Measurements from ENCODE around the gene CNKSR3. TPM values are rescaled to one million over a fixed set of nuclear protein-coding genes. Genes with fewer than 3 reads are reported as not detected.
"Not testable (repeated sequence)": the region's sequence is repeated elsewhere in the genome, so short reads cannot be mapped to it uniquely, and the experiment has no call there.

Gene CNKSR3
- total and polyA plus RNA-seq, 4 donors = 4.9 to 17.0 (median 8.8) TPM

DNA sequence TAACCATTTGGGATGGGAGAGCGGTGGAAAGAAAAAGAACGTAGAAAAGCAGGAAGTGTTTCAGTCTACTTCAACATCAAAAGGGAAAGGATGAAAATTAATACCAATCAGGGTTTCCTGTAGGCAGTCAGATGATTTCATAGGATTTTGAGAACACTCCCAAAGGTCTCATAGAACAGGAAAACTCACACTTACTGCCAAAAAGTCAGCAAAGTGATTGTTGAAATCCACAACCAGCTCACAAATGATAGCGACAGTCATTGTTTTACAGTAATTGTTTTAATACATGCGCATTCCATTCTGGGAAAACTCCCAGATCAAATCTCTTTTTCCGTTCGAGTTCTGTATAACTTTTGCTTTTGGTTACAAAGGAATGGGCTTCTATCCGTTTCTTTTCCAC lies 5.3 kb upstream of the CNKSR3 start:
- H3K27ac ChIP-seq (ENCODE audit: low read depth, low read length) = peak overlapping the region; percentile 16
- WGBS (ENCODE audit: insufficient coverage) = no CpG with 5 or more reads among the region's 7 CpGs
- DNase-seq (ENCODE audit: low read depth in 4 of 6, low spot score in 6 of 6) = no peak

DNA sequence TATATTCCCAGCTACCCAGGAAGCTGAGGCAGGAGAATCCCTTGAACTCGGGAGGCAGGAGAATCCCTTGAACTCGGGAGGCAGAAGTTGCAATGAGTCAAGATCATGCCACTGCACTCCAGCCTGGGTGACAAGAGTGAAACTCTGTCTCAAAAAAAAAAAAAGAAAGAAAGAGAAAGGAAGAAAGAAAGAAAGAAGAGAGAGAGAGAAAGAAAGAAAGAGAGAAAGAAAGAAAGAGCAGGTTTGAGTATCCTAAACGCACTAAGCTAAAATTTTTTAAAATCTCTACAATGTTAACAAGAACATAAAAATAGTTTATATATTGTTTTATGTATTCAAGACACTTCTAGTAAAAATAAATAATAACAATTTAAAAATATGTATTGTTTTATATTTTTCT lies 4.6 kb upstream of the CNKSR3 start:
- not testable (repeated sequence) for H3K27me3 ChIP-seq (ENCODE audit: control insufficient read depth, insufficient read depth, low read length); H3K27ac ChIP-seq (ENCODE audit: low read depth, low read length); H3K4me3 ChIP-seq (ENCODE audit: low read depth, low read length); H3K9me3 ChIP-seq (ENCODE audit: control insufficient read depth, insufficient read depth, low read length); H3K36me3 ChIP-seq (ENCODE audit: control insufficient read depth, insufficient read depth, low read length); DNase-seq (ENCODE audit: low read depth in 4 of 6, low spot score in 6 of 6); H3K4me1 ChIP-seq (ENCODE audit: control insufficient read depth, insufficient read depth, low read length)
- 78% methylated on average over 1 of the region's 3 CpGs for WGBS (ENCODE audit: insufficient coverage)

More for the DNA sequence above, 5.3 kb upstream of the CNKSR3 start:
- no peaks in the 10 kb centered on the region for H3K36me3 ChIP-seq (ENCODE audit: control insufficient read depth, insufficient read depth, low read length)
- H3K4me1 ChIP-seq (ENCODE audit: control insufficient read depth, insufficient read depth, low read length) = peaks cover 6% of the 10 kb centered on the region
- H3K4me3 ChIP-seq (ENCODE audit: low read depth, low read length) = peak overlapping the region; percentile 10
- H3K9me3 ChIP-seq (ENCODE audit: control insufficient read depth, insufficient read depth, low read length) = no peaks in the 10 kb centered on the region
- H3K27me3 ChIP-seq (ENCODE audit: control insufficient read depth, insufficient read depth, low read length) = no peaks in the 10 kb centered on the region

DNA sequence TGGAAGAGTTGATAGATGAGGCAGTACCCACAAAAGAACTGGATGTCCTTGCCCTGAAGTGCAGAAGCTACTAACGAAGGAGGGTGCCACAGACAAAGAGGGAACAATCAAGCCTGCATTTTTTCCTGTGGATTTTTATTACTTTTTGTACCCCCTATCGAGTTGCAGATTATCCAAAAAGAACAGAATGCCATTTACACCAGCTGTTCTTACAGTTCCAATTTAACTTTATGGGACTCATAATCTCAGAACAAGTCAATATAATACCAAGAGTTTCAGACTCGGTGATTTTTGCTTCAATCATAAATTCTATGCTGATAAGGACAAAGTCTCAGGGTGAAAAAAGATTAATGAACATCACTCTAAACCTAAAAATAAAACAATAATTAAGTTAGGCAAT lies 4.0 kb upstream of the CNKSR3 start:
- H3K9me3 ChIP-seq (ENCODE audit: control insufficient read depth, insufficient read depth, low read length) = no peaks in the 10 kb centered on the region
- no CpG with 5 or more reads among the region's 3 CpGs for WGBS (ENCODE audit: insufficient coverage)

DNA sequence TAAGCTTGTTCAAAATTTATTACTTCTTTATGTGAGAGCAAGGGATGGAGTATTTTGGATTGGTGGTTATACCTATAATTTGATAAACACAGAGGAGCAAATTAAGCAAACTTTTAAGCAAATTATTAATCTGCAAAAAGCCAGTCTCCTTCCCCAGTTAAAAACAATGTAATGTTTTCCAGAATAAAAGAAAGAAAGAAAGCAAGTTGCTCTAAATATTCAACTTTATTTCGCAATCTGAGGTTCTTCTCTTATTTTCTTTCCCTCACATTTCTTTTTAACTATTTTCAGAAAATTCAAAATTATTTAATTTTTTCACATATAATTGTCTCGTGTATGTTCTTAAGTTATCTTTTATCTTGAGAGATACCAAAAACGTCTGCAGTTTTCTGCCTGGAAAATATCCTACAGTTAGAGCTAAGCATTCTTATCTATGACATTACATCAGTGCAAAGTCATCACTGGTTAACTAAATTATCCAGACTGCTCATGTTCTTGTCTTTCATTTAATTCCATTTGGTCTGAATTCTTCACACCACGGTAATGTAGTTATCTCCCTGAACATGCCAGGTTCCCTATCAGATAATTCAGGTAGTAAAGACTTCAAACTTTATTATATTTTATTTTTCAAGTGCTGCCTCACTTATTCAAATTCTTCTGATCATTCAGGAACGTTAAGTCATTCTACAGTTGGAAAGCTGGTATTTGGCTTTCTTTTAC lies 3.3 kb upstream of the CNKSR3 start:
- WGBS (ENCODE audit: insufficient coverage) = no CpG with 5 or more reads among the region's 5 CpGs

More for the DNA sequence above, 4.0 kb upstream of the CNKSR3 start:
- H3K36me3 ChIP-seq (ENCODE audit: control insufficient read depth, insufficient read depth, low read length) = no peaks in the 10 kb centered on the region
- no peaks in the 10 kb centered on the region for H3K27me3 ChIP-seq (ENCODE audit: control insufficient read depth, insufficient read depth, low read length)
- H3K27ac ChIP-seq (ENCODE audit: low read depth, low read length) = no peak overlapping the region
- H3K4me1 ChIP-seq (ENCODE audit: control insufficient read depth, insufficient read depth, low read length) = peaks cover 11% of the 10 kb centered on the region
- peak in 1 of 6 donors; percentile 75 for DNase-seq (ENCODE audit: low read depth in 4 of 6, low spot score in 6 of 6)
- no peak overlapping the region for H3K4me3 ChIP-seq (ENCODE audit: low read depth, low read length)

DNA sequence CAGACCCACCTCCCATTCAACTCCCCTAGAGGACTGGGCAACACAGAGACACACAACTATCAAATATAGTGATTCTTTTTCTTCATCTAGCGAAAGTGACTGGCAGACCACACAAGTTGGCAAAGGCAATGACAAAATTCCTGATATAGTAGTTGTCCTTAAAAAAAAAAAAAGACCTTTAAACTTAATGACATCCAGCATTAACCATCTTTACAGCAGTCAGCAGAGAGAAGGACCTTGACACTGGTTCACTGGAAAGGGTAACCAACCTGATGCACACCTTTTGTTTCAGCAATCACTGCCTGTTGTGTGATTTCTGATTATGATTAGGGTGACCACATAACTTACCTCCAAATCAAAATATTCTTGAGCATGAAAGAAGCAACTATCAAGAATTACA lies 1.7 kb upstream of the CNKSR3 start:
- Histone ChIP-seq H3K4me3 (ENCODE audit: low read depth, low read length) (no peak overlapping the region), H3K27me3 (ENCODE audit: control insufficient read depth, insufficient read depth, low read length) (no peaks in the 10 kb centered on the region), H3K27ac (ENCODE audit: low read depth, low read length) (no peak overlapping the region), H3K36me3 (ENCODE audit: control insufficient read depth, insufficient read depth, low read length) (no peaks in the 10 kb centered on the region), H3K4me1 (ENCODE audit: control insufficient read depth, insufficient read depth, low read length) (peaks cover 15% of the 10 kb centered on the region), H3K9me3 (ENCODE audit: control insufficient read depth, insufficient read depth, low read length) (no peaks in the 10 kb centered on the region)
- no CpG with 5 or more reads among the region's 1 CpG for WGBS (ENCODE audit: insufficient coverage)
- DNase-seq (ENCODE audit: low read depth in 4 of 6, low spot score in 6 of 6) = no peak

More for the DNA sequence above, 3.3 kb upstream of the CNKSR3 start:
- no peak overlapping the region for H3K4me3 ChIP-seq (ENCODE audit: low read depth, low read length)
- DNase-seq (ENCODE audit: low read depth in 4 of 6, low spot score in 6 of 6) = no peak
- H3K9me3 ChIP-seq (ENCODE audit: control insufficient read depth, insufficient read depth, low read length) = no peaks in the 10 kb centered on the region
- H3K4me1 ChIP-seq (ENCODE audit: control insufficient read depth, insufficient read depth, low read length) = peaks cover 15% of the 10 kb centered on the region
- no peaks in the 10 kb centered on the region for H3K27me3 ChIP-seq (ENCODE audit: control insufficient read depth, insufficient read depth, low read length)
- no peaks in the 10 kb centered on the region for H3K36me3 ChIP-seq (ENCODE audit: control insufficient read depth, insufficient read depth, low read length)
- H3K27ac ChIP-seq (ENCODE audit: low read depth, low read length) = no peak overlapping the region

DNA sequence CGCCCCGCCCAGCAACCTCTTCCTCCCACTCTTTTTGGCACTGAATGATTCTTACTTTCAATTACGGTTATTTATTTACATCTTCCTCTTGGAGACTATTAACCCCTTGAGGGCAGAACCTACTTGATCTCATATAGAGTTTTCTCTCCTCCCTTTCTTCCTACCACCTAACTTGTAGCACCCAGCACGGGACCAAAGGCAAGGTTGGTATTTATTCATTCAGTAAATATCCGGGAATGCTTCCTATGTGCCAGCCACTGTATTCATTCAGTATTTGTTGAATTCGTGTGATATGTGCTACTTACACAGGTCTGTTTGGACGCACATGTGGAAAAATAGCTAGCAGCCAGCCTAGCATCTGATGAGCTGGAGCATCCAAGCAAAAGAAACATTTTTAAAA lies 1.3 kb upstream of the CNKSR3 start:
- Histone ChIP-seq H3K36me3 (ENCODE audit: control insufficient read depth, insufficient read depth, low read length) (no peaks in the 10 kb centered on the region), H3K27ac (ENCODE audit: low read depth, low read length) (no peak overlapping the region), H3K27me3 (ENCODE audit: control insufficient read depth, insufficient read depth, low read length) (no peaks in the 10 kb centered on the region), H3K4me1 (ENCODE audit: control insufficient read depth, insufficient read depth, low read length) (peaks cover 15% of the 10 kb centered on the region), H3K4me3 (ENCODE audit: low read depth, low read length) (no peak overlapping the region), H3K9me3 (ENCODE audit: control insufficient read depth, insufficient read depth, low read length) (no peaks in the 10 kb centered on the region)
- DNase-seq (ENCODE audit: low read depth in 4 of 6, low spot score in 6 of 6) = no peak
- WGBS (ENCODE audit: insufficient coverage) = 82% methylated on average over 3 of the region's 7 CpGs

DNA sequence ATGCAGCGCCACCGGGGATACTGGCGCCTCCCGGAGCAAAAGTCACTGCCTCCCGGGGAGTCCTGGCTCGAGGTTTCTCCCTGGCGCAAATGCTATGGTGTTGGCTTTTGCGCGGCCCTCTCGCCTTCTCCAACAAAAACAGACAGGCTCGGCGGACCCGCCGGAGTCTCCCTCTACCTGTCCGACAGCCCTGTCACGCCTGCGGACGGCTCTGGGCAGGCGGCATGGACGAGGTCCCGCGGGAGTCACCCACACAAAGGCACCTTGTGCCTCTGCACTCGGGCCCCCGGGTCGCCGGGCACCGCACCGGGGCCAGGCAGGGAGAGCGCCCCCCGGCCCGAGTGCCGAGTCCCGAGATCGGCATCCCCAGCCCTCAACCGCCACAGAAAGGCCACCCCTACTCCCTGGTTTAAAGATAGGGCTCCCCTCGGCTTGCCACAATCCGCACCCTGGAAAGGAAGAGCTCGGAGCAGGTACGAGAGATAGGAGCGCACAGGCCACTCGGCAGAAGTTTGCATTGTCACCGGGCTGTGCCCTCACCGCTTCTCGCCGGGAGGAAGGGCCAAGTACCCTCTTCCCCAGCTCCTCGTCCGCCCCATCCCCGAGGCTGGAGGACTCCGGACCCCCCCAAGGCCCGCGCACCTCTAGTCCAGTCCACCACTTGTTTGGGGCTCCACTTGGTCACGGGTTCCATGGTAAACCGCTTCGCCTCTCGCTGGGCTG lies 903 bp downstream of the CNKSR3 start:
- Histone ChIP-seq H3K9me3 (ENCODE audit: control insufficient read depth, insufficient read depth, low read length) (no peaks in the 10 kb centered on the region), H3K4me1 (ENCODE audit: control insufficient read depth, insufficient read depth, low read length) (peaks cover 15% of the 10 kb centered on the region), H3K36me3 (ENCODE audit: control insufficient read depth, insufficient read depth, low read length) (no peaks in the 10 kb centered on the region), H3K27ac (ENCODE audit: low read depth, low read length) (peak overlapping the region; percentile 81), H3K27me3 (ENCODE audit: control insufficient read depth, insufficient read depth, low read length) (no peaks in the 10 kb centered on the region), H3K4me3 (ENCODE audit: low read depth, low read length) (peak overlapping the region; percentile 62)
- peak in 3 of 6 donors; percentile 17 to 61 (median 34) for DNase-seq (ENCODE audit: low read depth in 4 of 6, low spot score in 6 of 6)
- WGBS (ENCODE audit: insufficient coverage) = 0% methylated on average over 55 of the region's 55 CpGs

DNA sequence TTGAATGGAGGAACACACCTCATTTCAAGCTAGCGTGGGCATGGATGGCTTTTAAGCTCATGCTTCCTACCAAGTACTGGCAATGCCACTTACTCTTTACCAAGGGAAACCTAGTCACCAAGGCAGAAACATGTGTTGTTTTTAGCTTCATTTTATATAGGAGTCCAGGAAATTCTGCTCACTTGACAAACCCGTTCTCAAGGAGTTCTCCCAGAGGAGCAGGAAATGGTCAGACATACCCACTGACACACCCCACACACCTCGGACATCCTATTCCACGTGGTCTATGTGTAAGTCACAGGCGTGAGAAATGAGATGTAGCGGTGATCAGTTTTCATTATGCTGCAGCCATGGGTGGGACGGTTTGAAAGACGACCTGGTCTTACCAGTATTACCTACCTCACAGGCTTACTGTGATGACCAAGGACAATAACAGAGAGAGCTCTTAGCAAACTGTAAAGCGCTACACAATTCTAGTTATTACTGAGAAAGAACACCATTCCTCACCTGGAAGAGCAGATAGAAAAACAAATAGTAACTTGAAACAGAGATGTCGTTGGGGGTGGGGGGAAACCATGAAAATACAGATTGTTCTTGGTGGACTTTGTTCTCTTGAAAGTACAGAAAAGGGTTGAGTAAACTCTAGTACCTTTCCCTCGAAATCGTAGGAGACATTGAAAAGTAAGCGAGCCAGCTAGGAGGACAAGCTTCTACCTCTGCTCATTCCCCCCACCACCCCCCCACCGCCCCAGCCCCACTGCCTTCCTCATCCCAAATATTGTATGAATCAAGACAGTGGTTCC lies 1.7 kb downstream of the CNKSR3 start:
- H3K4me3 ChIP-seq (ENCODE audit: low read depth, low read length) = peak overlapping the region; percentile 62
- H3K4me1 ChIP-seq (ENCODE audit: control insufficient read depth, insufficient read depth, low read length) = peaks cover 15% of the 10 kb centered on the region
- no peak for DNase-seq (ENCODE audit: low read depth in 4 of 6, low spot score in 6 of 6)
- no peaks in the 10 kb centered on the region for H3K36me3 ChIP-seq (ENCODE audit: control insufficient read depth, insufficient read depth, low read length)
- H3K27ac ChIP-seq (ENCODE audit: low read depth, low read length) = peak overlapping the region; percentile 81
- H3K9me3 ChIP-seq (ENCODE audit: control insufficient read depth, insufficient read depth, low read length) = no peaks in the 10 kb centered on the region
- no peaks in the 10 kb centered on the region for H3K27me3 ChIP-seq (ENCODE audit: control insufficient read depth, insufficient read depth, low read length)
- no CpG with 5 or more reads among the region's 14 CpGs for WGBS (ENCODE audit: insufficient coverage)

DNA sequence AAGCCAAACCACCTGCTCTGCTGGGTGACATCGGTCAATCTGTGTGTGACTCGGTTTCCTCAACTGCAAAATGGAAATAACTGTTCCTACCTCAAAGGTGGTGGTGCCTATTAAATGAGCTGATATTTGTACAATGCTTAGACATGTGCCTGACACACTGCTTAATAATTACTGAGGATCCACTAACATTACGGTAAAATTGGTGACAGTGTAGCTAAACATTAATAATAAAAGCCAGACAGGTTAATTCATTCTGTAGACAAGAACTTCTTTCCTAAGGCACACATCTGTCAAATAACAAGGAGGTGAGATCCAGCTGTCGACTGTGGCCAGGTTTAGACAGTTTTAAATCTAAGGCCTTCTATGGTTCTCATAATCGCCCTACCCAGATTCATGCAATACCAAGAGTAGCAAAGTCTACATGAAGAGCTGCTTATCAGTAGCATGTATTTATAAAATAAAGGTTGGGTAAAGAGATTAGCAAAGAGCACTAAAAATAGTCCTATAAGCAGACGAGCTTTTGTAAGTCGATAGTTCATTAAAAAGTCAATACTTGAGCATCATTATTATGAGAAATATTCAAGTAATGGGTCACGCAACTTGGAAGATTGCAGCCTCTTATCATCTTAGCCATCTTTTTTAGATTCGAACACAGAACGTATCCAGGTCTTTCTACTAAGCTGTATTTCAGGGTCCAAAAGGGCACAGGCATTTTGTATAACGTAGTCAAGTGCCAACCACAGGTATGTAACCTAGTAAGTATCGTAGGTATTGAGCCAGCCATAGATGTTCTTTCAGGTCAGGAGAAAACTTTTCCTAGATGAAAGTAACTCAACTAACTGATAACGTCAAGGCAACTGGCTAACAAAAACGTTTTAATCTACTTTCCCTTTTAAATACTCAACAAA lies 3.2 kb downstream of the CNKSR3 start:
- Histone ChIP-seq H3K36me3 (ENCODE audit: control insufficient read depth, insufficient read depth, low read length) (no peaks in the 10 kb centered on the region), H3K27ac (ENCODE audit: low read depth, low read length) (no peak overlapping the region), H3K9me3 (ENCODE audit: control insufficient read depth, insufficient read depth, low read length) (no peaks in the 10 kb centered on the region), H3K4me1 (ENCODE audit: control insufficient read depth, insufficient read depth, low read length) (peaks cover 15% of the 10 kb centered on the region), H3K27me3 (ENCODE audit: control insufficient read depth, insufficient read depth, low read length) (no peaks in the 10 kb centered on the region), H3K4me3 (ENCODE audit: low read depth, low read length) (no peak overlapping the region)
- no peak for DNase-seq (ENCODE audit: low read depth in 4 of 6, low spot score in 6 of 6)
- 100% methylated on average over 3 of the region's 14 CpGs for WGBS (ENCODE audit: insufficient coverage)

Measured in spinal cord (tissue), 10 donors.